OCI-LY7 (cell line): ENCODE data around the gene LPO.

Experiments used
- EZH2phosphoT487 ChIP-seq: fragments of 200-600 bp; sonication (generic); IDR thresholded peaks from 2 replicates; pipeline ENCODE4 v1.6.1; 2018; ENCODE audit warnings: low read depth, borderline replicate concordance, mild to moderate bottlenecking, mixed run types, antibody characterized with exemption, low read length, moderate library complexity, mixed read lengths
- TF ChIP-seq, protein P1 (sequence below): fragments of 200-600 bp; sonication (generic); conservative IDR thresholded peaks from 2 replicates; pipeline ENCODE4 v1.5.1; 2014; ENCODE audit warnings: mild to moderate bottlenecking, antibody characterized with exemption, low read length, moderate library complexity, mixed read lengths

DNA sequence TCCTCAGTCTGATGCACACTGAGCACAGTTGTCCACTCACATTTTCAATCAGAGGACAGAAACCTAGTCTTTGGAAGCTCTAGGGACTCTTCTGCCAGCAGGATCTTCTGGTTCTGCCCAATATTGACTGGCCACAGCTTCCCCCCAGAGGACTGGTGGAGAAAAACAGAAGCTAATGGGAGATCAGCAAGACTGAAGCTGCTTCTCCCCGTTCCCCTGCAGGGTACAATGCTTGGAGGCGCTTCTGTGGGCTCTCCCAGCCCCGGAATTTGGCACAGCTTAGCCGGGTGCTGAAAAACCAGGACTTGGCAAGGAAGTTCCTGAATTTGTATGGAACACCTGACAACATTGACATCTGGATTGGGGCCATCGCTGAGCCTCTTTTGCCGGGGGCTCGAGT lies 35.5 kb upstream of the LPO start:
- TF ChIP-seq, protein P1, sequence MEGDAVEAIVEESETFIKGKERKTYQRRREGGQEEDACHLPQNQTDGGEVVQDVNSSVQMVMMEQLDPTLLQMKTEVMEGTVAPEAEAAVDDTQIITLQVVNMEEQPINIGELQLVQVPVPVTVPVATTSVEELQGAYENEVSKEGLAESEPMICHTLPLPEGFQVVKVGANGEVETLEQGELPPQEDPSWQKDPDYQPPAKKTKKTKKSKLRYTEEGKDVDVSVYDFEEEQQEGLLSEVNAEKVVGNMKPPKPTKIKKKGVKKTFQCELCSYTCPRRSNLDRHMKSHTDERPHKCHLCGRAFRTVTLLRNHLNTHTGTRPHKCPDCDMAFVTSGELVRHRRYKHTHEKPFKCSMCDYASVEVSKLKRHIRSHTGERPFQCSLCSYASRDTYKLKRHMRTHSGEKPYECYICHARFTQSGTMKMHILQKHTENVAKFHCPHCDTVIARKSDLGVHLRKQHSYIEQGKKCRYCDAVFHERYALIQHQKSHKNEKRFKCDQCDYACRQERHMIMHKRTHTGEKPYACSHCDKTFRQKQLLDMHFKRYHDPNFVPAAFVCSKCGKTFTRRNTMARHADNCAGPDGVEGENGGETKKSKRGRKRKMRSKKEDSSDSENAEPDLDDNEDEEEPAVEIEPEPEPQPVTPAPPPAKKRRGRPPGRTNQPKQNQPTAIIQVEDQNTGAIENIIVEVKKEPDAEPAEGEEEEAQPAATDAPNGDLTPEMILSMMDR, result no peak
- TF ChIP-seq EZH2phosphoT487, result no peak
